ENCODE results near the gene SKIL.

Gene SKIL

GRCh38 chr3:170437696-170438407 is 80.3 kb downstream of the SKIL start:
- Histone ChIP-seq H3K4me3 (replicated peaks; ENCODE audit: insufficient read depth, low read length) (no peak overlapping the region), H3K27me3 (ENCODE audit: insufficient read depth, poor library complexity, severe bottlenecking) (peaks cover 4% of the 10 kb centered on the region), H3K27ac (replicated peaks) (no peak overlapping the region)
- TF ChIP-seq GABPA (IDR thresholded peaks at IDR 0.05; ENCODE audit: low read depth) = no peak
- TF ChIP-seq CTCF (IDR thresholded peaks at IDR 0.05; ENCODE audit: insufficient read depth, low read length) = no peak
- no peak for TF ChIP-seq SPI1 (IDR thresholded peaks at IDR 0.05; ENCODE audit: borderline replicate concordance, low read depth)
- no peak for TF ChIP-seq POLR2AphosphoS5 (IDR thresholded peaks at IDR 0.05; ENCODE audit: low read depth)
- DNase-seq (ENCODE audit: low read depth in 1 of 2, low spot score in 1 of 2) = no peak

- DNase-seq (ENCODE audit: low read depth in 1 of 2, low spot score in 1 of 2) = no peak
- TF ChIP-seq REST (IDR thresholded peaks at IDR 0.05; ENCODE audit: insufficient replicate concordance, low read depth) (no peak), GABPA (IDR thresholded peaks at IDR 0.05; ENCODE audit: low read depth) (no peak), CTCF (IDR thresholded peaks at IDR 0.05; ENCODE audit: insufficient read depth, low read length) (no peak), POLR2AphosphoS5 (IDR thresholded peaks at IDR 0.05; ENCODE audit: low read depth) (no peak), SPI1 (IDR thresholded peaks at IDR 0.05; ENCODE audit: borderline replicate concordance, low read depth) (no peak)
- no peak overlapping the region for H3K27ac ChIP-seq (replicated peaks)
- H3K4me3 ChIP-seq (replicated peaks; ENCODE audit: insufficient read depth, low read length) = no peak overlapping the region
- peaks cover 4% of the 10 kb centered on the region for H3K27me3 ChIP-seq (ENCODE audit: insufficient read depth, poor library complexity, severe bottlenecking)
Observed at GRCh38 chr3:170438836-170439235, 81.3 kb downstream of the SKIL start.

GRCh38 chr3:170440344-170440743 is 82.8 kb downstream of the SKIL start:
- DNase-seq (ENCODE audit: low read depth in 1 of 2, low spot score in 1 of 2) = no peak
- TF ChIP-seq POLR2AphosphoS5 (IDR thresholded peaks at IDR 0.05; ENCODE audit: low read depth) = no peak
- TF ChIP-seq GABPA (IDR thresholded peaks at IDR 0.05; ENCODE audit: low read depth) = no peak
- TF ChIP-seq CTCF (IDR thresholded peaks at IDR 0.05; ENCODE audit: insufficient read depth, low read length) = no peak
- TF ChIP-seq REST (IDR thresholded peaks at IDR 0.05; ENCODE audit: insufficient replicate concordance, low read depth) = no peak
- no peak for TF ChIP-seq SPI1 (IDR thresholded peaks at IDR 0.05; ENCODE audit: borderline replicate concordance, low read depth)

GRCh38 chr3:170441412-170441811 is 83.9 kb downstream of the SKIL start:
- no peak for DNase-seq (ENCODE audit: low read depth in 1 of 2, low spot score in 1 of 2)
- Histone ChIP-seq H3K27ac (replicated peaks) (no peak overlapping the region), H3K4me3 (replicated peaks; ENCODE audit: insufficient read depth, low read length) (no peak overlapping the region), H3K27me3 (ENCODE audit: insufficient read depth, poor library complexity, severe bottlenecking) (peaks cover 2% of the 10 kb centered on the region)
- TF ChIP-seq POLR2AphosphoS5 (IDR thresholded peaks at IDR 0.05; ENCODE audit: low read depth) (no peak), SPI1 (IDR thresholded peaks at IDR 0.05; ENCODE audit: borderline replicate concordance, low read depth) (no peak), GABPA (IDR thresholded peaks at IDR 0.05; ENCODE audit: low read depth) (no peak), REST (IDR thresholded peaks at IDR 0.05; ENCODE audit: insufficient replicate concordance, low read depth) (no peak), CTCF (IDR thresholded peaks at IDR 0.05; ENCODE audit: insufficient read depth, low read length) (no peak)

More at GRCh38 chr3:170440344-170440743, 82.8 kb downstream of the SKIL start:
- H3K4me3 ChIP-seq (replicated peaks; ENCODE audit: insufficient read depth, low read length) = no peak overlapping the region
- no peak overlapping the region for H3K27ac ChIP-seq (replicated peaks)
- H3K27me3 ChIP-seq (ENCODE audit: insufficient read depth, poor library complexity, severe bottlenecking) = peaks cover 4% of the 10 kb centered on the region

Measured in HL-60 (cell line).